ENCODE measurements around the gene PNLDC1. TPM values are rescaled to one million over a fixed set of nuclear protein-coding genes. Genes with fewer than 3 reads are reported as not detected.
A peak's percentile ranks its signal among the peaks of the same experiment; 100 is the strongest.

PNLDC1 gene
- total RNA-seq, 1 donor from 2014 or later, result not detected

DNA sequence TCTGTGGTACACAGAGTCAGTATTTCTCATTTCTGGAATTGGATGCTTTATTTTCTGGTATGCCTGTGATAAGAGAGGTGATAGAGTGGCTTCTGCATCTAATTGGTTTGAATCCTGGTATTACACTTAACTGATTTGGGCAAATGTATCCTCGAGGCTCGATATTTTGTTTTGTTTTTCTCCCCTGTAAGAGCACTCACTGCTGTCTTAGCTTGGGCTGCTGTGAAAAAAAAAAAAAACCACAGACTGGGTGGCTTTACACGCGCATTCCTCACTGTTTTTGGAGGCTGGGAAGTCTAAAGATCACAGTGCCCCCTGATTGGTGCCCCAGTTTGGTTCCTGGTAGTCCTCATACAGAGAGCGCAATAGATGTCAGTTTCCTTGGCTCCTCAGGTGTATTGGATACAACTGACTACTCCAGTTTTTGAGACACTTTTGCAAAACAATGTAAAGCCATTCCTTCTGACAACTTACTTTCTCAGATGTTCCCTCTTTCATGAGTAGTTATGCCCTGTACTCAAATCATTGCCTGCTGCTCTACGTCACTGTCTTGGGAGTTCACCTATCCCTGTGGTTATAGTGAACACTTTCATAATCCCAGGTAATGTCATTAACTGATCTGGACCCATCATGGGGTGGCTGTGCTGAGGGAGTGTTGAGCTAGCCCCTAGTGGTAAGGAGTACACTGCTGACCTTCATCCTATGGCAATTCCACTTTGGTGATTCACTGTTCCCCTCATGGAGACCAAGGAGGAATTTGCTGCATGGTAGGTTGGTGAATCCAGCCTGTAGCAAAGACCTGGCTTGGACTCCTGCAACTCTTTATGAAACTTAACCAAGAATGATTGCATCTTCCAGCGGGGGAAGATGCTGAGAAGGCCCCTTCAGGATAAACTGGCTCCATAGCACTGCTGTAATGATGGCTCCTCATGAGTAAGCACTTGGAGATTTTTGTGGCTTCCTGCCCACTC, 41.8 kb upstream of the PNLDC1 start:
- TF ChIP-seq, protein P1, sequence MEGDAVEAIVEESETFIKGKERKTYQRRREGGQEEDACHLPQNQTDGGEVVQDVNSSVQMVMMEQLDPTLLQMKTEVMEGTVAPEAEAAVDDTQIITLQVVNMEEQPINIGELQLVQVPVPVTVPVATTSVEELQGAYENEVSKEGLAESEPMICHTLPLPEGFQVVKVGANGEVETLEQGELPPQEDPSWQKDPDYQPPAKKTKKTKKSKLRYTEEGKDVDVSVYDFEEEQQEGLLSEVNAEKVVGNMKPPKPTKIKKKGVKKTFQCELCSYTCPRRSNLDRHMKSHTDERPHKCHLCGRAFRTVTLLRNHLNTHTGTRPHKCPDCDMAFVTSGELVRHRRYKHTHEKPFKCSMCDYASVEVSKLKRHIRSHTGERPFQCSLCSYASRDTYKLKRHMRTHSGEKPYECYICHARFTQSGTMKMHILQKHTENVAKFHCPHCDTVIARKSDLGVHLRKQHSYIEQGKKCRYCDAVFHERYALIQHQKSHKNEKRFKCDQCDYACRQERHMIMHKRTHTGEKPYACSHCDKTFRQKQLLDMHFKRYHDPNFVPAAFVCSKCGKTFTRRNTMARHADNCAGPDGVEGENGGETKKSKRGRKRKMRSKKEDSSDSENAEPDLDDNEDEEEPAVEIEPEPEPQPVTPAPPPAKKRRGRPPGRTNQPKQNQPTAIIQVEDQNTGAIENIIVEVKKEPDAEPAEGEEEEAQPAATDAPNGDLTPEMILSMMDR (conservative IDR thresholded peaks at IDR 0.05; ENCODE audit: low read depth, low read length), result peak; percentile 45
- no peak overlapping the region for H3K4me3 ChIP-seq (ENCODE audit: low read depth, low read length)
- no peak for DNase-seq (ENCODE audit: low read depth)

DNA sequence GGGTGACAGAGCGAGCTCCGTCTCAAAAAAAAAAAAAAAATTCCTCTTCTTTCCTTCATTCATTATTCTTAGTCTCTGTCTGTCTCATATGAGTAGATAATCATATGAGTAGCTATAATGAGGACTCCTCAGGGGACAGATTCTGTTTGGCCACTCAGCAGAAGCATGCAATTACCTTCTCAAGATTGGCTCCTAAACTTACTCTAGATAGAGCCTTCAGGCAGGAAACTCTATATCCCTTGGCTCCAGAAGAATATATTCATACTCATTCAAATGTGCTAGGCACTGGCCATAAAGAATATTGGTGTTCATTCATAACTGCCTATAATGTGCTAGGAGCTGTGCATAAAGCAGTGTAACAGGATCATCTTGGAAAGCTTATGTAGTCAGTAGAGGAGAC, 40.4 kb upstream of the PNLDC1 start:
- no peak overlapping the region for H3K4me3 ChIP-seq (ENCODE audit: low read depth, low read length)
- DNase-seq (ENCODE audit: low read depth), result no peak
- TF ChIP-seq, protein P1 (conservative IDR thresholded peaks at IDR 0.05; ENCODE audit: low read depth, low read length), result no peak

DNA sequence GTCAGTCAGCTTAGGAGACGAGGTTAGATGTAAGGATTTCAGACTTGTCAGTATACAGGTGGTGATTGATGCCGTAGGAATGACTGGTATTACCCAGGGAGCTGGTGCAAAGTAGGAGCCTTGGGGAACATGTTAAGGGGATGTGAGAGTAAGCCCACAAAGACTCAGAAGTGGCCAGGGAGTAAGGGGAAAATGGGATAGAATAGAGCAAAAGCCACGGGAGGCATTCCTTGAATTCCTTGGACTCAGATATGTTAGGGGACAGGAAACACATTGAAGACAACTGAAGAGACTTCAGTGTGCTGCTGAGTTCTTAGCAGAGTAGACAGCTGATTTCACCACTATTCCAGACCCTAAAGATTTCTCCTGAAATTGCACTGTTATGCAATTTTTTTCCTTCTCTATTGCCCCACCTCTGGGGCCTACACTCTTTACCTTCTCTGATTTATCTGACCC, 39.4 kb upstream of the PNLDC1 start:
- H3K4me3 ChIP-seq (ENCODE audit: low read depth, low read length), result peak overlapping the region; percentile 66
- DNase-seq (ENCODE audit: low read depth), result no peak
- TF ChIP-seq, protein P1 (conservative IDR thresholded peaks at IDR 0.05; ENCODE audit: low read depth, low read length), result no peak

DNA sequence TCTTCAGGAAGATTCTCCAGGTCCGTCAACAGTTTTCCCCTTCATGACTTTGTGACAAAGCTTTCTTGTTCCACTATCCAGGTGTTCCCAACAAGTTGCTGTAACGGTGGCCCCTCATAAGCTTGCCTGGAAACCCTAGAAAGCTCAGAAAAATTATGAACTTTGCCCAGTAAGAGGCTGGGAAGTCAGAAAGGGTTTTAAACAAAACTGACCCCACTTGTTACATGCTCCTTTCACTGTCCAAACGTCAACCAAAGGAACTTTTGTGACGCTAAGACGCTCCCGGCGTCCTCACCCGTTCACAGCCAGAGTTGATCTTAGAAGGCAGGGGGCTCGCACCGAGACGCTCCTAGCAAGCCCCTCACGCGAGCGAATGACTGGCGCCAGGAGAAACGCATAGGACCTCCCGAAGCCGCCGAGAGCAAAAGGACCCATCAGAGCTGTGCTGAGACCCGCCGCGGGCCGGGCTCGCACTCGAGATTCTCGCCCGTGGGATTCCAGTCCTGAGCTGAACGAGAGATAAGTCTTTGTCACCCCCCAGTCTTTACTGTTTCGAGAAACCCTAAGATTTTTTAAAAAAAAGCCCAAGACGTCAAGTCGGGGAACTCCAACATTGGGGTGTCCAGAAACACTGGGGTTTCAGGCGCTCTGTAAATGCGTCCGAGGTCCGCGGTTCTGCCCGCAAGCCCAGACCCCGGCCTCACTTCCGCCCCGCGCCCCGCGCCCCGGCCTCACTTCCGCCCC, 38.8 kb upstream of the PNLDC1 start:
- DNase-seq (ENCODE audit: low read depth), result no peak
- H3K4me3 ChIP-seq (ENCODE audit: low read depth, low read length), result peak overlapping the region; percentile 66
- TF ChIP-seq, protein P1 (conservative IDR thresholded peaks at IDR 0.05; ENCODE audit: low read depth, low read length), result no peak

DNA sequence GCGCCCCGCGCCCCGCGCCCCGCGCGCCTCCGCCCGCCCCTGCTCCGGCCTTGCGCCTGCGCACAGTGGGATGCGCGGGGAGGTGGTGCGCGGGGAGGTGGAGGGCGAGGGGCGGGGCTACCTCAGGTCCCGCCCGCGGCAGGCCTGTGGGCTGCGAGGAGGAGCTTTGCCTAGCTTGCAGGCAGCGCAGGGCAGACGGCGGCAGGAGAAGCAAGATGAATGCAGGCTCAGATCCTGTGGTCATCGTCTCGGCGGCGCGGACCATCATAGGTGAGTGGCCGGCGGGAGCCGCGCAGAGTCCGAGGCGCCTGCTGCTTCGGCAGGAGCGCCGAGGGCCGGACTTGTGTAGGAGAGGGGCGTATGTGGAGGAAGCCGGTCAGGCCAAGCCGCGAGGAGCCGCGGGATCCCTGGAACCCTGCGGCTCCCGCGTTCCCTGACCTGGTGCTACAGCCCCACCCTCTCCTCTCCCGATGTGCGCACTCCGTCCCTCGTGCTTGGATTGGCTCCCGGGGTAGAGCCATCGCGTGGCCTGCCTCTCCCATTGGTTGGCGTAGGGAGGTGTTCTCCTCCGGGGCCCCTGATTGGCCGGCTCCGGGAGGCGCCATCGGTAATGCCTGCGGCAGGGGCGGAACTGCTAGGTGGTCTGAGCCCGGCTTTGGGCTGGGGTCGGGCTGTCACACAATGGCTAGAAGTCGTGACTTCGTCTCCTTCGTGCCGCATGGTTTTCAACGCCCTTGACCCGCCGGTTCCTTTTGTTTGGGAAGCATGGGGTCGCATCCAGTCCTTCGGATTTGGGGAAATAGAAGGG, 38.0 kb upstream of the PNLDC1 start, which contains the start of gene ACAT2:
ACAT2 (plus strand) TSS at position 173 of the 808 bp plus-strand sequence; CDS start at position 216, 43 bp downstream.
- TF ChIP-seq, protein P1 (conservative IDR thresholded peaks at IDR 0.05; ENCODE audit: low read depth, low read length), result no peak
- no peak for DNase-seq (ENCODE audit: low read depth)
- peak within 1 kb of the TSS; percentile 66 for H3K4me3 ChIP-seq (ENCODE audit: low read depth, low read length)

DNA sequence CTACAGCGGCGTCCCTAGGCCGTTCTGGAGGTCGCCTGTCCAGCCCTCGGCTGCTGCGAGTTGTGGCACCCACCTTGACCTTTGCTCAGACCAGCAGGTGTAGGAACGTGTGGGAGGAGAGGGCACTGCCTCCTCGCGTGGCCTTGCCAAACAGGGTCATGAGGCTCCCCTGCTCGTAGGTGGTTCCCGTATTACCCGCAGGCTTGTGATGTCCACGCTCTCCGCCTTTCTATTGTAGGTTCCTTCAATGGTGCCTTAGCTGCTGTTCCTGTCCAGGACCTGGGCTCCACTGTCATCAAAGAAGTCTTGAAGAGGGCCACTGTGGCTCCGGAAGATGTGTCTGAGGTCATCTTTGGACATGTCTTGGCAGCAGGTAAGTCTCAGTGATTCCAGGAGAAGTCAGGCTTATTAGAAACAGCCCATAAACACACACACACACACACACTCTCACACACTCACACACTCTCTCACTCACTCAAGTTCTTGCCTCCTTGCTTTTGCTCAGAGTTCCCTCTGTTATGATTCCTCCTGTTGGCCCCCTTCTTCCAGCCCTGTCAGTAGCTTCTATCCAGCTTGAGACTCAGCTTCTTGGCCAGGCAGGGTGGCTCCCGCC, 37.3 kb upstream of the PNLDC1 start:
- H3K4me3 ChIP-seq (ENCODE audit: low read depth, low read length), result peak overlapping the region; percentile 66
- no peak for DNase-seq (ENCODE audit: low read depth)
- TF ChIP-seq, protein P1 (conservative IDR thresholded peaks at IDR 0.05; ENCODE audit: low read depth, low read length), result no peak

Data from epithelial cell of proximal tubule (primary cell).